ENCODE data around the gene PCSK5.

DNA sequence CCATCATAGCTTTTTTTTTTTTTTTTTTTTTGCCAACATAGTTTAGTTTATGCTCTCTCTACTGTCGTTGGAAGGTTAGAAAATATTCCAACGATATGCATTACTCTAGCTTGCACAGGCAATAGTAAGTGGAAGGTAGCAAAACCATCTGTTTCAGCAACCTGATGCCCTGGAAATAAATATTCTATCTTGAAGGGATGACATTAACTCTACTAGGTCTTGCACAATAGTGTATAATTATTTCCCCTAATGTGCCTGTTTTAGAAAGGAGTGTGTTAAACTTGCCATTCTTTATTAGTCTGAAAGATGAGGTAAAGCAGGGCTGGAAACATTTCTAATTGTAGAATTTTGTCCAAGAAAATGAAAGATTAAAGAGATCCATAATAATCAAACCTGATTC lies 111.0 kb downstream of the PCSK5 start:
- TF ChIP-seq, protein P1, sequence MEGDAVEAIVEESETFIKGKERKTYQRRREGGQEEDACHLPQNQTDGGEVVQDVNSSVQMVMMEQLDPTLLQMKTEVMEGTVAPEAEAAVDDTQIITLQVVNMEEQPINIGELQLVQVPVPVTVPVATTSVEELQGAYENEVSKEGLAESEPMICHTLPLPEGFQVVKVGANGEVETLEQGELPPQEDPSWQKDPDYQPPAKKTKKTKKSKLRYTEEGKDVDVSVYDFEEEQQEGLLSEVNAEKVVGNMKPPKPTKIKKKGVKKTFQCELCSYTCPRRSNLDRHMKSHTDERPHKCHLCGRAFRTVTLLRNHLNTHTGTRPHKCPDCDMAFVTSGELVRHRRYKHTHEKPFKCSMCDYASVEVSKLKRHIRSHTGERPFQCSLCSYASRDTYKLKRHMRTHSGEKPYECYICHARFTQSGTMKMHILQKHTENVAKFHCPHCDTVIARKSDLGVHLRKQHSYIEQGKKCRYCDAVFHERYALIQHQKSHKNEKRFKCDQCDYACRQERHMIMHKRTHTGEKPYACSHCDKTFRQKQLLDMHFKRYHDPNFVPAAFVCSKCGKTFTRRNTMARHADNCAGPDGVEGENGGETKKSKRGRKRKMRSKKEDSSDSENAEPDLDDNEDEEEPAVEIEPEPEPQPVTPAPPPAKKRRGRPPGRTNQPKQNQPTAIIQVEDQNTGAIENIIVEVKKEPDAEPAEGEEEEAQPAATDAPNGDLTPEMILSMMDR (IDR thresholded peaks at IDR 0.05; ENCODE audit: low read depth, low read length, missing input control), result no peak
- TF ChIP-seq JUND (IDR thresholded peaks at IDR 0.05) (no peak), GABPA (IDR thresholded peaks at IDR 0.05 in 1 of 2, conservative IDR thresholded peaks at IDR 0.05 in 1 of 2) (no peak)
- TF ChIP-seq, protein P2, sequence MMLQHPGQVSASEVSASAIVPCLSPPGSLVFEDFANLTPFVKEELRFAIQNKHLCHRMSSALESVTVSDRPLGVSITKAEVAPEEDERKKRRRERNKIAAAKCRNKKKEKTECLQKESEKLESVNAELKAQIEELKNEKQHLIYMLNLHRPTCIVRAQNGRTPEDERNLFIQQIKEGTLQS (IDR thresholded peaks at IDR 0.05), result no peak
